HepG2 (cell line): ENCODE data around the gene NPB. TPM values are rescaled to one million over a fixed set of nuclear protein-coding genes. Genes with fewer than 3 reads are reported as not detected.
A peak's percentile ranks its signal among the peaks of the same experiment; 100 is the strongest.

Source experiments
- ADNP ChIP-seq: sonication (generic); formaldehyde crosslinking; IDR thresholded peaks from 2 replicates; pipeline ENCODE4 v1.4.0; 2020; ENCODE audit warnings: missing genetic modification reagents
- EED ChIP-seq: sonication (generic); formaldehyde crosslinking; IDR thresholded peaks from 2 replicates; pipeline ENCODE4 v1.5.0; 2020; ENCODE audit warnings: mild to moderate bottlenecking, missing genetic modification reagents
- HNRNPH1 ChIP-seq: fragments of 200-400 bp; formaldehyde crosslinking; optimal IDR thresholded peaks from 2 replicates; pipeline ENCODE3; 2017; ENCODE audit warnings: mild to moderate bottlenecking, low read depth, low read length
- IRF2 ChIP-seq: IDR thresholded peaks from 2 replicates; pipeline ENCODE4 v1.6.1; 2018; ENCODE audit warnings: missing genetic modification reagents, missing compliant biosample characterization
- KDM2A ChIP-seq: sonication (generic); formaldehyde crosslinking; IDR thresholded peaks from 2 replicates; pipeline ENCODE4 v1.4.0; 2020; ENCODE audit warnings: low read depth, missing genetic modification reagents, borderline replicate concordance
- MTF2 ChIP-seq: sonication (generic); formaldehyde crosslinking; IDR thresholded peaks from 2 replicates; pipeline ENCODE4 v1.5.0; 2020; ENCODE audit warnings: missing genetic modification reagents, borderline replicate concordance
- NFE2L1 ChIP-seq: sonication (generic); formaldehyde crosslinking; IDR thresholded peaks from 2 replicates; pipeline ENCODE4 v1.4.0; 2020; ENCODE audit warnings: missing genetic modification reagents, mild to moderate bottlenecking, borderline replicate concordance
- POLR2AphosphoS5 ChIP-seq: IDR thresholded peaks from 2 replicates; pipeline ENCODE4 v1.6.1; 2012; ENCODE audit warnings: low read depth, low read length
- PRMT3 ChIP-seq: sonication (generic); formaldehyde crosslinking; IDR thresholded peaks from 2 replicates; pipeline ENCODE4 v1.8.1; 2022; ENCODE audit warnings: low read depth, mild to moderate bottlenecking, moderate library complexity, missing genetic modification reagents, borderline replicate concordance
- SKI ChIP-seq: fragments of 450-650 bp; IDR thresholded peaks from one replicate; pipeline ENCODE4 v1.6.1; 2018; ENCODE audit warnings: mild to moderate bottlenecking; ENCODE audit not compliant: partially characterized antibody
- SNAPC2 ChIP-seq: sonication (generic); formaldehyde crosslinking; IDR thresholded peaks from 2 replicates; pipeline ENCODE4 v1.8.1; 2022; ENCODE audit warnings: mild to moderate bottlenecking, missing genetic modification reagents
- TAF1 ChIP-seq: sonication (generic); formaldehyde crosslinking; IDR thresholded peaks from 2 replicates; pipeline ENCODE4 v1.4.0; 2020; ENCODE audit warnings: missing genetic modification reagents
- YY1 ChIP-seq: IDR thresholded peaks from 2 replicates; pipeline ENCODE4 v1.6.1; 2011; ENCODE audit warnings: low read length, low read depth, moderate library complexity, mild to moderate bottlenecking; ENCODE audit not compliant: insufficient read depth, insufficient replicate concordance
- ZFY ChIP-seq: sonication (generic); formaldehyde crosslinking; IDR thresholded peaks from 2 replicates; pipeline ENCODE4 v1.4.0; 2020; ENCODE audit warnings: missing genetic modification reagents
- ZNF326 ChIP-seq: sonication (generic); formaldehyde crosslinking; IDR thresholded peaks from 2 replicates; pipeline ENCODE4 v1.4.0; 2020; ENCODE audit warnings: missing genetic modification reagents, borderline replicate concordance
- ZNF652 ChIP-seq: IDR thresholded peaks from 2 replicates; pipeline ENCODE4 v1.6.1; 2016; ENCODE audit warnings: low read depth, borderline replicate concordance
- ZNF746 ChIP-seq: sonication (generic); formaldehyde crosslinking; IDR thresholded peaks from 2 replicates; pipeline ENCODE4 v1.8.0; 2022; ENCODE audit warnings: mild to moderate bottlenecking, missing genetic modification reagents
- ZNF747 ChIP-seq: sonication (generic); formaldehyde crosslinking; IDR thresholded peaks from 2 replicates; pipeline ENCODE4 v1.8.1; 2023; ENCODE audit warnings: missing genetic modification reagents, mild to moderate bottlenecking, borderline replicate concordance
- ZSCAN21 ChIP-seq: sonication (generic); formaldehyde crosslinking; IDR thresholded peaks from 2 replicates; pipeline ENCODE4 v1.8.0; 2022; ENCODE audit warnings: mild to moderate bottlenecking, missing genetic modification reagents, moderate library complexity, borderline replicate concordance
- polyA plus RNA-seq, 8 experiments: library from polyadenylated mRNA; depleted of rRNA in 3 of 8; stranded (reverse) in 7 of 8; unstranded in 1 of 8; fragments of >200 nt; fragmentation: Illumina TruSeq in 4 of 8; extraction: Trizol in 4 of 8; gene quantifications; 2 replicates each; pipeline versions ENCODE4 v1.2.1 to v1.2.3, GENCODE V29; 2011 to 2016; ENCODE audit warnings: low read depth in 4 of 8, missing spikeins in 1 of 8, mixed read lengths in 1 of 8; ENCODE audit not compliant: insufficient read depth in 1 of 8
- total RNA-seq, 5 experiments: library from RNA; depleted of rRNA; stranded (reverse); fragments of >200 nt; fragmentation: Illumina TruSeq; extraction: Trizol; gene quantifications; 2 replicates each; pipeline ENCODE4 v1.2.3, GENCODE V29; 2016; ENCODE audit warnings: low read depth in 1 of 5
- TF ChIP-seq, protein P1 (sequence below): sonication (generic); formaldehyde crosslinking; IDR thresholded peaks from 2 replicates; pipeline ENCODE4 v1.4.0; 2020; ENCODE audit warnings: missing genetic modification reagents
- TF ChIP-seq, protein P2 (sequence below): sonication (generic); formaldehyde crosslinking; IDR thresholded peaks from 2 replicates; pipeline ENCODE4 v1.4.0; 2020; ENCODE audit warnings: mild to moderate bottlenecking, missing genetic modification reagents
- TF ChIP-seq, protein P3 (sequence below): IDR thresholded peaks from 2 replicates; pipeline ENCODE4 v1.6.1; 2016

Gene NPB
- total and polyA plus RNA-seq, 2 of the 13 experiments (the other 11 are each of a cell fraction or from before 2014, with no cell fraction given) = 0.11 to 0.93 TPM

GRCh38 chr17:81907219-81908145 lies 5.4 kb downstream of the NPB start (continued):
- TF ChIP-seq, protein P1, sequence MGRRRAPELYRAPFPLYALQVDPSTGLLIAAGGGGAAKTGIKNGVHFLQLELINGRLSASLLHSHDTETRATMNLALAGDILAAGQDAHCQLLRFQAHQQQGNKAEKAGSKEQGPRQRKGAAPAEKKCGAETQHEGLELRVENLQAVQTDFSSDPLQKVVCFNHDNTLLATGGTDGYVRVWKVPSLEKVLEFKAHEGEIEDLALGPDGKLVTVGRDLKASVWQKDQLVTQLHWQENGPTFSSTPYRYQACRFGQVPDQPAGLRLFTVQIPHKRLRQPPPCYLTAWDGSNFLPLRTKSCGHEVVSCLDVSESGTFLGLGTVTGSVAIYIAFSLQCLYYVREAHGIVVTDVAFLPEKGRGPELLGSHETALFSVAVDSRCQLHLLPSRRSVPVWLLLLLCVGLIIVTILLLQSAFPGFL = no peak
- TF ChIP-seq MTF2 (CRISPR knock-in tag) (no peak), NFE2L1 (no peak), YY1 (no peak), ZFY (CRISPR knock-in tag) (0 out of 2 replicates have a peak, but pooled peaks have one; percentile 24), ZSCAN21 (CRISPR knock-in tag) (0 out of 2 replicates have a peak, but pooled peaks have one; percentile 34), SKI (no peak), POLR2AphosphoS5 (peak; percentile 10), ZNF326 (CRISPR knock-in tag) (0 out of 2 replicates have a peak, but pooled peaks have one; percentile 28), IRF2 (CRISPR knock-in tag) (no peak), ZNF747 (CRISPR knock-in tag) (peak; percentile 39; the same call in 1 of the 2 replicates), KDM2A (CRISPR knock-in tag) (0 out of 2 replicates have a peak, but pooled peaks have one; percentile 9), ZNF652 (CRISPR knock-in tag) (no peak), SNAPC2 (CRISPR knock-in tag) (no peak), HNRNPH1 (no peak), ADNP (CRISPR knock-in tag) (0 out of 2 replicates have a peak, but pooled peaks have one; percentile 25), EED (0 out of 2 replicates have a peak, but pooled peaks have one; percentile 74), PRMT3 (CRISPR knock-in tag) (0 out of 2 replicates have a peak, but pooled peaks have one; percentile 26), ZNF746 (peak; percentile 28; the same call in 1 of the 2 replicates), TAF1 (no peak)
- TF ChIP-seq, protein P2, sequence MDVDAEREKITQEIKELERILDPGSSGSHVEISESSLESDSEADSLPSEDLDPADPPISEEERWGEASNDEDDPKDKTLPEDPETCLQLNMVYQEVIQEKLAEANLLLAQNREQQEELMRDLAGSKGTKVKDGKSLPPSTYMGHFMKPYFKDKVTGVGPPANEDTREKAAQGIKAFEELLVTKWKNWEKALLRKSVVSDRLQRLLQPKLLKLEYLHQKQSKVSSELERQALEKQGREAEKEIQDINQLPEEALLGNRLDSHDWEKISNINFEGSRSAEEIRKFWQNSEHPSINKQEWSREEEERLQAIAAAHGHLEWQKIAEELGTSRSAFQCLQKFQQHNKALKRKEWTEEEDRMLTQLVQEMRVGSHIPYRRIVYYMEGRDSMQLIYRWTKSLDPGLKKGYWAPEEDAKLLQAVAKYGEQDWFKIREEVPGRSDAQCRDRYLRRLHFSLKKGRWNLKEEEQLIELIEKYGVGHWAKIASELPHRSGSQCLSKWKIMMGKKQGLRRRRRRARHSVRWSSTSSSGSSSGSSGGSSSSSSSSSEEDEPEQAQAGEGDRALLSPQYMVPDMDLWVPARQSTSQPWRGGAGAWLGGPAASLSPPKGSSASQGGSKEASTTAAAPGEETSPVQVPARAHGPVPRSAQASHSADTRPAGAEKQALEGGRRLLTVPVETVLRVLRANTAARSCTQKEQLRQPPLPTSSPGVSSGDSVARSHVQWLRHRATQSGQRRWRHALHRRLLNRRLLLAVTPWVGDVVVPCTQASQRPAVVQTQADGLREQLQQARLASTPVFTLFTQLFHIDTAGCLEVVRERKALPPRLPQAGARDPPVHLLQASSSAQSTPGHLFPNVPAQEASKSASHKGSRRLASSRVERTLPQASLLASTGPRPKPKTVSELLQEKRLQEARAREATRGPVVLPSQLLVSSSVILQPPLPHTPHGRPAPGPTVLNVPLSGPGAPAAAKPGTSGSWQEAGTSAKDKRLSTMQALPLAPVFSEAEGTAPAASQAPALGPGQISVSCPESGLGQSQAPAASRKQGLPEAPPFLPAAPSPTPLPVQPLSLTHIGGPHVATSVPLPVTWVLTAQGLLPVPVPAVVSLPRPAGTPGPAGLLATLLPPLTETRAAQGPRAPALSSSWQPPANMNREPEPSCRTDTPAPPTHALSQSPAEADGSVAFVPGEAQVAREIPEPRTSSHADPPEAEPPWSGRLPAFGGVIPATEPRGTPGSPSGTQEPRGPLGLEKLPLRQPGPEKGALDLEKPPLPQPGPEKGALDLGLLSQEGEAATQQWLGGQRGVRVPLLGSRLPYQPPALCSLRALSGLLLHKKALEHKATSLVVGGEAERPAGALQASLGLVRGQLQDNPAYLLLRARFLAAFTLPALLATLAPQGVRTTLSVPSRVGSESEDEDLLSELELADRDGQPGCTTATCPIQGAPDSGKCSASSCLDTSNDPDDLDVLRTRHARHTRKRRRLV (CRISPR knock-in tag) = no peak
- TF ChIP-seq, protein P3, sequence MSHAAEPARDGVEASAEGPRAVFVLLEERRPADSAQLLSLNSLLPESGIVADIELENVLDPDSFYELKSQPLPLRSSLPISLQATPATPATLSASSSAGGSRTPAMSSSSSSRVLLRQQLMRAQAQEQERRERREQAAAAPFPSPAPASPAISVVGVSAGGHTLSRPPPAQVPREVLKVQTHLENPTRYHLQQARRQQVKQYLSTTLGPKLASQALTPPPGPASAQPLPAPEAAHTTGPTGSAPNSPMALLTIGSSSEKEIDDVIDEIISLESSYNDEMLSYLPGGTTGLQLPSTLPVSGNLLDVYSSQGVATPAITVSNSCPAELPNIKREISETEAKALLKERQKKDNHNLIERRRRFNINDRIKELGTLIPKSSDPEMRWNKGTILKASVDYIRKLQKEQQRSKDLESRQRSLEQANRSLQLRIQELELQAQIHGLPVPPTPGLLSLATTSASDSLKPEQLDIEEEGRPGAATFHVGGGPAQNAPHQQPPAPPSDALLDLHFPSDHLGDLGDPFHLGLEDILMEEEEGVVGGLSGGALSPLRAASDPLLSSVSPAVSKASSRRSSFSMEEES (CRISPR knock-in tag) = no peak
